HG02642 (cell line): ENCODE data around the gene CUZD1.

ENCODE experiments used
- ATAC-seq: cut with Tn5 transposase; IDR thresholded peaks from one replicate; pipeline ENCODE4 v1.9.1; 2021; ENCODE audit warnings: mild to moderate bottlenecking; ENCODE audit not compliant: unreplicated experiment, poor library complexity

The CUZD1 gene

DNA sequence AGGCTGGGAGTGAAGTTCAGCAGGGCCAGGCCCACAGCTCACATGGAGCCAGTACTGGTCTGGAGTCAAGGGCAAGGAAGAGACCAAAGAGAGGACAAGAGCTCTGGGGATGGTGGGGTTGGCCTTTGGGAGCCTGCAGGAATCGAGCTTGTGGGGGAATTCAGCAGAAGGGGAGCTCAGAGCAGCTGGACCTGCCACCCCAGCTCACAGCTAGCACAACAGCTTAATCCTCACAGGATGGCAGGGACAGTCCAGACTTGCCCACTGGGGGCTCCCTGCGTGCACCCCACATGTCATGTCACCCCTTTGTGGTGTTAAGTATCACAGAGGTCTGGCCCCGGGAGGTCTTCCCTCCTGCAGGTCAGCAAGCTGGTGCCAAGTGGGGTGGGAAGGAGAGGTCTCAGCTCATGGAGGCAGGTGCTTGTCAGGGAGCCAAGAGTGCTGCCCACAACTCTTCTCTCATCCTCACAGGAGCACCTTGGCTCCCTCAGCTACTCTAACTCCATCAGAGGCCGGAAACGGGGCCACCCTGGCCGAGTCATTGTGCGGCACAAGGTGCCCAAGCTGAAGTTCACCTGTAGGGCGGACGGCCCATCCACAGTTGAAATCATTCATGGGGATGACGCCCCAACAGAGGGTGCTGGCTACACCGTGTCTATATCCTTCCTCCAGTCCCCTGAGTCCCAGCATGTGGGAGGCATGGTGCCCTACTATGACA, 22.5 kb downstream of the CUZD1 start:
- no peak for ATAC-seq

DNA sequence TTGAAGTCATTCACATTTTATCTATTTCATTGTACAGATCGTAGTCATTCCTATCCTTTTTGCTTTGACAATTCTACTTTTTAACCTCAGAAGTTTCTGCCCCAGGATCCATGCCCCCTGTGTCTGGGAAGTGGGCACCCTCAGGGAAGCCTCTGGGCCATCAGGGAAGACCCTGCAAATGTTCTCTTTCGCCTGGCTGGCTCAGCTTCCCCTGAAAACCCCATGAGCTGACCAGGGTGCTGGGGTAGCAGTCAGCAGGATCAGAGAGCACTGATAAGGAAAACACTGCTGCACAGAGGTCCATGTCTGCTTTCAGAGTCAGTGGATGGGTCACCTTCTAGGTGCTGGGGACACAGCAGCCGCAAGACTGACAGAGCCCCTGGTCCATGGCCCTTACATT, 23.8 kb downstream of the CUZD1 start:
- no peak for ATAC-seq

- ATAC-seq = no peak
Measured at GRCh38 chr10:122815458-122815857, 30.2 kb downstream of the CUZD1 start.

DNA sequence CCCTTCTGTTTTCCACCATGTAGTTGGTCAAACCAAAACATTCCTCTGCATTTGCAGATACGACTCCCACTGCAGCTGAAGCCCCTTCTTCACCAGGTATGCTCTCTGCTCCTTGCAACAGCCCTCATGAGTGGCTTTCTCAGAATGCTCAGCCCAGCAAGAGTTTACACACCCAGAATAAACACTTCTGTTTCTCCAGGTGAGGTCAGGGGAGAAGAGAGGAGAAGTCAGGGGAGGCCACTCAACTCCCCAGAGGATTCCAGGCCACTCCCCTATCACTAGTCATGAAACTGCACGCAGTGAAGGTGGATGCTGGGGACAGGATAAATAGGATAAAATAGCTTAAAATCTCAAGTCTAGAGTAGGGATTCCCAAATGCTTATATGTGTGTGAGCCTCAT, 31.2 kb downstream of the CUZD1 start:
- ATAC-seq = no peak

- ATAC-seq = no peak
Measured at GRCh38 chr10:122812751-122813150, 32.9 kb downstream of the CUZD1 start.

DNA sequence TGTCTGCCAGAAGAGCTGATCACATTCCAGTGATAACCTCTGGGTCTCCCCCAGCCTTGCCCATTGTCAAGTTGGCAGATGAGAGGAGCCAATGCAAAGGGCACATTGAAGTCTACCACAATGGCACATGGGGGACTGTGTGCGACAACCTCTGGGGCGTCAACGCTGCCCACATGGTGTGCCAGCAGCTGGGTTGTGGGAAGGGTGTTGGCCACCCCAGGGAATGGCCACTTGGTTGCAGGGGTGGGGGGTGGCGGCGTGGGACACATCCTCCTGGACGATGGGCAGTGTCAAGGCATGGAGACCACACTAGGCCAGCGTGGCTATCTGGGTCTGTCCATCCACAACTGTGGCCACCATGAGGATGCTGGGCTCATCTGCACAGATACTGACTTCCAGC, 43.4 kb downstream of the CUZD1 start:
- ATAC-seq = no peak

DNA sequence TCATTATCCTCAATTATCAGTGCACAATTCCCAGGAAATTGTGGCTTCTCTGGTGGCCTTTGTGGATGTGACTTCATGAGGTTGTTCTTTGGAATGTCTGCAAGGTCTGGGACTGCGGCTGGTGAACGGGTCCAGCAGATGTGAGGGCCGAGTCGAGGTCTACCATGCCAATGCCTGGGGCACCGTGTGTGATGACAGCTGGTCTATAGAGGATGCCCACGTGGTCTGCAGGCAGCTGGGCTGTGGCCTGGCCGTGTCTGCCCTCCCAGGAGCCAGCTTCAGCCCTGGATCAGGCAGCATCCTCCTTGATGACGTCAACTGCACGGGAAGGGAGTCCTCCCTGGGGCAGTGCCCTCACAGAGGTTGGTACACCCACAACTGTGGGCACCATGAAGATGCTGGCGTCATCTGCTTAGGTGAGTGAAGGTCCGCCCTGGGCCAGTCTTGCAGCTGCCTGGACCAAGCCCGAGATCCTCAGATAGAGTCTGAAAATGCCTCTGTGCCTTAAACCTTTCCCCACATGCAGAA, 46.9 kb downstream of the CUZD1 start:
- no peak for ATAC-seq

DNA sequence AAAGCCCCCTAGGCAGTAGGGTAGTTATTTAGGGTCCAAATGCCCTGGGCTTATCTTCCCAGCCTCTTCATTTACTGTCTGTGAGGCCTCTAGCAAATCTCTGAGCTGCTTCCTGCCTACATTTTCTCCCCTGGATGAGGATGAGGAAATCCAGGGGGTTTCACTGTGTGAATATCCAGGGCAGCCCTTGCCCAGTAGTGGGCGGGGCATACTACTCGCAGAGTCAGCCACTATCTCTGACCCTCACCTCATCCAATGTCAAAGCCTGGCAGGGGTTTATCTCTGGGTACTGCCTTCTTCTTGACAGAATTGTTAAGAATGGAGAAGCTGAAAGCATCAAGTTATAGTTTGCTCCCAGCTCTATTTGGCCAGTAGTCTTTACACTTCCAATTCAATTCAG, 48.9 kb downstream of the CUZD1 start:
- no peak for ATAC-seq

- no peak for ATAC-seq
Measured at GRCh38 chr10:122795924-122796323, 49.7 kb downstream of the CUZD1 start.

DNA sequence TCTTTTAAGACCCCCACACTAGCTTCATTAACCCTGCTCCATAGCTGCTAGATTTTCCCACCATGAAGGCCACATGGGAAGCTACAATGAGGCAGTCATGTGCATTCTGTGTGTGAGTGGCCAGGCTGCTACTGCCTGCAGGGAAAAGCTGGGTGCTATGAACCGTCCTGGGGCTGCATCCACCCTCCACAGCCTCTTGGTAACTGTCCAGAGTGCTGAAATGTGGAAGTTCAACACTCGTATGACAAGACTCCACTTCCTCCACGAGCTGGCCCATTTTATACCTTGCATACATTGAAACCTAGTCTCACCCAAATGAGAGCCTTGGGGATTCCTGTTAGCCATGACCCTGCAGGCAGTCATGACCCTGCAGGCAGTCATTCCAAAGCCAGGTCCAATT, 59.4 kb downstream of the CUZD1 start:
- ATAC-seq = no peak

- no peak for ATAC-seq
Measured at GRCh38 chr10:122782911-122783310, 62.7 kb downstream of the CUZD1 start.
